Vagina (tissue), 2 donors: ENCODE data around the gene RNF31. TPM values are rescaled to one million over a fixed set of nuclear protein-coding genes. Genes with fewer than 3 reads are reported as not detected.

Source experiments
- DNase-seq, 2 donors: peaks; one replicate each; pipeline ENCODE4 v3.0.0-alpha.2; 2017; ENCODE audit errors: extremely low spot score in 2 of 2
- H3K27ac ChIP-seq: fragments of 200-600 bp; sonication (generic); one replicate; pipeline ENCODE4 v1.5.1; 2019
- H3K27me3 ChIP-seq: fragments of 200-600 bp; sonication (generic); one replicate; pipeline ENCODE4 v1.5.1; 2019
- H3K36me3 ChIP-seq, 2 donors: fragments of 200-600 bp; sonication (generic); one replicate each; pipeline ENCODE4 v1.5.1; 2017 to 2019
- H3K4me1 ChIP-seq: fragments of 200-600 bp; sonication (generic); one replicate; pipeline ENCODE4 v1.5.1; 2019
- H3K4me3 ChIP-seq, 2 donors: fragments of 200-600 bp; sonication (generic); 1 replicate in 1 of 2; 2 replicates in 1 of 2; pipeline ENCODE4 v1.5.1; 2016 to 2019
- H3K9me3 ChIP-seq: fragments of 200-600 bp; sonication (generic); one replicate; pipeline ENCODE4 v1.5.1; 2019
- CTCF ChIP-seq, 3 experiments: fragments of 450-650 bp in 2 of 3; fragments of 200-600 bp in 1 of 3; sonication (generic) in 1 of 3; IDR thresholded peaks; one replicate each; pipeline ENCODE4 v1.5.1; 2017 to 2019; ENCODE audit warnings: antibody characterized with exemption in 3 of 3, mild to moderate bottlenecking in 2 of 3, moderate library complexity in 2 of 3
- POLR2A ChIP-seq, 2 donors: fragments of 450-650 bp; IDR thresholded peaks; one replicate each; pipeline ENCODE4 v1.6.1; 2017; ENCODE audit warnings: antibody characterized with exemption in 2 of 2, mild to moderate bottlenecking in 2 of 2, moderate library complexity in 2 of 2
- POLR2AphosphoS5 ChIP-seq, 2 donors: sonication (generic); formaldehyde crosslinking; IDR thresholded peaks; one replicate each; pipeline ENCODE4 v1.9.0; 2017; ENCODE audit warnings: antibody characterized with exemption in 2 of 2, mild to moderate bottlenecking in 2 of 2, low read depth in 1 of 2; ENCODE audit not compliant: insufficient read depth in 1 of 2
- intact Hi-C: fragments of 100-400 bp; cut with DNase I; formaldehyde crosslinking; loops from one replicate; pipeline ENCODE4 v1.15.1; 2023
- total RNA-seq: library from RNA; depleted of rRNA; stranded (reverse); fragments of >200 nt; gene quantifications from one replicate; pipeline ENCODE4 v1.2.3, GENCODE V29; 2016

The RNF31 gene
- total RNA-seq, 1 donor from 2014 or later = 87.9 TPM

- TF ChIP-seq CTCF (IDR thresholded peaks at IDR 0.05) (no peak), POLR2A (IDR thresholded peaks at IDR 0.05) (no peak), POLR2AphosphoS5 (IDR thresholded peaks at IDR 0.05; ENCODE audit: insufficient read depth in 1 of 2, low read depth in 1 of 2) (no peak)
- no peaks in the 10 kb centered on the region for H3K27me3 ChIP-seq
- peaks cover 15% of the 10 kb centered on the region for H3K4me1 ChIP-seq
- intact Hi-C loops = no loop called here
- H3K36me3 ChIP-seq = peaks cover 0 to 3% of the 10 kb centered on the region in 2 donors
- no peak overlapping the region for H3K27ac ChIP-seq
- H3K9me3 ChIP-seq = no peaks in the 10 kb centered on the region
- peak overlapping the region; percentile 31 to 41 for H3K4me3 ChIP-seq
- DNase-seq = no peak
These were observed 25.1 kb downstream of the RNF31 start for GRCh38 chr14:24172261-24172860.

DNA sequence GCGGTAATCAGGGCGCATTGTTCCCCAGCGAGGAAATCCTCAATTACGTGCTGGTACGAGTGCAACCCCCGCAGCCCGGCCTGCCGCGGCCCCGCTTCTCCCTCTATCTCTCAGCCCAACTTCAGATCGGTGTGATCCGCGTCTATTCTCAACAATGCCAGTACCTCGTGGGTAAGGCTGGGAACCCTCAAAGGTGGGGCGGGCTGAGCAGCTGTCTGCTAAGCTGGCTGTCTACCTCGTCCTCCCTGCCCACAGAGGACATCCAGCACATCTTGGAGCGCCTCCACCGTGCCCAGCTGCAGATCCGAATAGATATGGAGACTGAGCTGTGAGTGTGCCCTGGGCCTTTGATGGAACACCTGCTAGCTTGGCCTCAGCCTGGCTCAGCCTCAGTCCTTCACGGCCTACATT is 25.6 kb downstream of the RNF31 start:
- Histone ChIP-seq H3K36me3 (no peaks in the 10 kb centered on the region), H3K9me3 (no peaks in the 10 kb centered on the region), H3K27ac (no peak overlapping the region), H3K4me1 (peaks cover 15% of the 10 kb centered on the region), H3K27me3 (no peaks in the 10 kb centered on the region), H3K4me3 (peak overlapping the region in 1 of 2 donors; percentile 41)
- DNase-seq = no peak
- no peak for TF ChIP-seq POLR2A (IDR thresholded peaks at IDR 0.05)
- no peak for TF ChIP-seq CTCF (IDR thresholded peaks at IDR 0.05)
- no peak for TF ChIP-seq POLR2AphosphoS5 (IDR thresholded peaks at IDR 0.05; ENCODE audit: insufficient read depth in 1 of 2, low read depth in 1 of 2)
- intact Hi-C loops = no loop called here

- Histone ChIP-seq H3K4me3 (no peak overlapping the region), H3K9me3 (no peaks in the 10 kb centered on the region), H3K27me3 (no peaks in the 10 kb centered on the region), H3K36me3 (peaks cover 0 to 4% of the 10 kb centered on the region in 2 donors), H3K4me1 (peaks cover 23% of the 10 kb centered on the region), H3K27ac (no peak overlapping the region)
- intact Hi-C loops = no loop called here
- DNase-seq = no peak
- TF ChIP-seq POLR2AphosphoS5 (IDR thresholded peaks at IDR 0.05; ENCODE audit: insufficient read depth in 1 of 2, low read depth in 1 of 2) (no peak), POLR2A (IDR thresholded peaks at IDR 0.05) (no peak), CTCF (IDR thresholded peaks at IDR 0.05) (no peak)
These were observed 29.3 kb downstream of the RNF31 start for GRCh38 chr14:24176599-24176998.

DNA sequence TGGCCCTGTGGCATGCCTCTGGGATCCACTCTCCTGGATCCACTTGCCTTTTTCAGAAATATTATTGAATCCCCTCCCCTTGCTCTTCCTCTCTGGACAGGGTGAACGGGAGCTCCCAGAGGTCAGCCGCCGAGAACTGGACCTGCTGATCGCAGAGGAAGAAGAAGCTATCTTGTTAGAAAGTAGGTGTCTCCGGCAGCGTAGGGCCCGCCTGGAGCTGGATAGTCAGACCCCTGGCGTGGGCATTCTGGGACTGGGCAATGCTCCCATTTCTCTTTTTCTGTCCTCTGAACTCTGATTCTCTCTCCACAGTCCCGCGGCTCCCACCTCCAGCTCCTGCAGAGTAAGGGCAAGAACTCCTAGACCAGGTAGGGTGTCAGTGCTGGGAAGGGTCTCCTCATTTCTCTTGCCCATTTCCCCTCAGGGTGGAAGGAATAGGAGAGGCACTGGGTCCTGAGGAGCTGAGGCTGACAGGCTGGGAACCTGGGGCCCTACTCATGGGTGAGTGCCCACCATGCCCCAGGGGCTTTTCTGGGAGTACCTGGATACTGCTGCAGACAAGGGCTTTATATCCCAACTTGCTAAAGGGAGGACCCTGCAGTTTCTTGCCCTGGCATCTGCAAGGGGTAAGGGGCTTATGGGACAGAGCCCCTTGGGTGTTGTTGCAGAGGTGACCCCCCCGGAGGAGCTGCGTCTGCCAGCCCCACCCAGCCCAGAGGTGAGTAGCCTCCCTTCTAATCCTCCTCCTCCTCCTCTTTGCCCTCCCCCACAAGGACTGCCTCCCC is 29.9 kb downstream of the RNF31 start:
- Histone ChIP-seq H3K36me3 (peaks cover 0 to 4% of the 10 kb centered on the region in 2 donors), H3K9me3 (no peaks in the 10 kb centered on the region), H3K4me3 (no peak overlapping the region), H3K27me3 (no peaks in the 10 kb centered on the region), H3K4me1 (peaks cover 16% of the 10 kb centered on the region), H3K27ac (no peak overlapping the region)
- DNase-seq = no peak
- intact Hi-C loops = no loop called here
- TF ChIP-seq POLR2A (IDR thresholded peaks at IDR 0.05) = no peak
- TF ChIP-seq POLR2AphosphoS5 (IDR thresholded peaks at IDR 0.05; ENCODE audit: insufficient read depth in 1 of 2, low read depth in 1 of 2) = no peak
- TF ChIP-seq CTCF (IDR thresholded peaks at IDR 0.05) = no peak

DNA sequence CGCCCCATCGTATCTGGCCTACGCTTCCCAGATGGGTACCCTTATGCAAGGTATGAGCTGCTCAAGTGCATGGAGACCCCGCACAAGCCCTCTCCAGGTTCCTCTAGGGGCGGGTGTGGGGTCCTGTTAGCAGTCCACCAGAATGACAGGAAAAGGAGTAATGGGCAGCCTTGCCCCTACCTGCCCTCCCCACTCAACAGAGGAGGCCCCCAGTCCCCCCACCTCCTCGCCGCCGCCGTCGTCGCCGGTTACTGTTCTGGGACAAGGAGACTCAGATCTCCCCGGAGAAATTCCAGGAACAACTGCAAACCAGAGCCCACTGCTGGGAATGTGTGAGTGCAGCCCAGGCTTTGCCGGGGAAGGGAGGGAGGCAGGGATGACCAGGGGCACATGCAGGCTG is 30.6 kb downstream of the RNF31 start:
- no peak for DNase-seq
- H3K4me3 ChIP-seq = no peak overlapping the region
- H3K27ac ChIP-seq = no peak overlapping the region
- peaks cover 0 to 6% of the 10 kb centered on the region in 2 donors for H3K36me3 ChIP-seq
- intact Hi-C loops = no loop called here
- no peaks in the 10 kb centered on the region for H3K9me3 ChIP-seq
- H3K27me3 ChIP-seq = no peaks in the 10 kb centered on the region
- TF ChIP-seq CTCF (IDR thresholded peaks at IDR 0.05) (no peak), POLR2A (IDR thresholded peaks at IDR 0.05) (no peak), POLR2AphosphoS5 (IDR thresholded peaks at IDR 0.05; ENCODE audit: insufficient read depth in 1 of 2, low read depth in 1 of 2) (no peak)
- H3K4me1 ChIP-seq = peaks cover 14% of the 10 kb centered on the region
